Measurements from ENCODE around the gene LIAS. TPM values are rescaled to one million over a fixed set of nuclear protein-coding genes. Genes with fewer than 3 reads are reported as not detected.

Gene LIAS
- total and polyA plus RNA-seq, 10 of the 15 experiments (the other 5 are each of a cell fraction or from before 2014, with no cell fraction given): 17.9 to 32.3 (median 26.4) TPM

DNA sequence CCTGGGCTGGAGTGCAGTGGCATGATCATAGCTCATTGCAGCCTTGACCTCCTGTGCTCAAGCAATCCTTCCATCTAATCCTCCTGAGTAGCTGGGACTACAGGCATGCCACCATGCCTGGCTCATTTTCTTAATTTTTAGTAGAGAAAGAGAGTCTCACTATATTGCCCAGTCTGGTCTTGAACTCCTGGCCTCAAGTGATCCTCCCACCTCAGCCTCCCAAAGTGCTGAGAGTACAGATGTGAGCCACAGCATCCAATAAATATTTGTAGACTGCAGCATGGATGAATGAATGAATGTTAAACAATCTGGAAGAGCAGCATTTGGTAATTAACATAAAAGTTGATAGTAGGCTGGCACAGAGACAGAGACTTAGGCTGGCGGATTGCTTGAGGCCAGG is 32.1 kb upstream of the LIAS start:
- Histone ChIP-seq H3K36me3 (ENCODE audit: control insufficient read depth in 2 of 2, insufficient read depth in 2 of 2, low read length in 1 of 2) (no peaks in the 10 kb centered on the region), H3K4me1 (ENCODE audit: control insufficient read depth, insufficient read depth, low read length) (no peaks in the 10 kb centered on the region), H3K9ac (ENCODE audit: control insufficient read depth, insufficient read depth, low read length) (no peak overlapping the region), H2AFZ (ENCODE audit: control insufficient read depth, low read depth, low read length) (no peak overlapping the region), H3K27ac (ENCODE audit: control insufficient read depth, insufficient read depth) (no peak overlapping the region), H3K27me3 (replicated peaks in 1 of 2; ENCODE audit: control insufficient read depth in 2 of 2, insufficient read depth in 2 of 2, low read length in 1 of 2) (no peaks in the 10 kb centered on the region; a peak in 1 of 4 replicates), H4K20me1 (ENCODE audit: control insufficient read depth, insufficient read depth) (no peaks in the 10 kb centered on the region), H3K79me2 (ENCODE audit: control insufficient read depth, insufficient read depth, low read length) (no peaks in the 10 kb centered on the region), H3K9me3 (replicated peaks; ENCODE audit: control insufficient read depth, insufficient read depth, low read length) (no peaks in the 10 kb centered on the region), H3K4me2 (ENCODE audit: control insufficient read depth, insufficient read depth) (no peak overlapping the region), H3K4me3 (no peak overlapping the region)
- DNase-seq (ENCODE audit: low read depth, low spot score) (no peak), FAIRE-seq (no peak), ATAC-seq (no peak)
- intact Hi-C loops (cut with micrococcal nuclease; ENCODE audit: unreplicated experiment) (no loop called here), in situ Hi-C loops (cut with MboI) (loop anchor here (25.0 kb wide), 1 partner anchor 514 kb away; no protein-coding TSS in a partner anchor)
- ChIA-PET SMC1A (ENCODE audit: uncharacterized antibody, unreplicated experiment) (no interaction called here), RAD21 (ENCODE audit: unreplicated experiment) (interaction anchor here (0.7 kb wide), 1 partner anchor 542 kb away, joined by 3 read pairs; no protein-coding TSS in a partner anchor), POLR2A (no interaction called here), CTCF (interaction anchor here (2.5 kb wide), 1 partner anchor 10 kb away, joined by 7 read pairs; no protein-coding TSS in a partner anchor)
- no TSS peak for BruUV-seq (replicated peaks)
- no peak for TF ChIP-seq MYB (IDR thresholded peaks at IDR 0.05; ENCODE audit: borderline replicate concordance, low read depth, low read length)
- no peak for TF ChIP-seq GATAD2B (conservative IDR thresholded peaks at IDR 0.05; ENCODE audit: low read depth)
- TF ChIP-seq, protein P1, sequence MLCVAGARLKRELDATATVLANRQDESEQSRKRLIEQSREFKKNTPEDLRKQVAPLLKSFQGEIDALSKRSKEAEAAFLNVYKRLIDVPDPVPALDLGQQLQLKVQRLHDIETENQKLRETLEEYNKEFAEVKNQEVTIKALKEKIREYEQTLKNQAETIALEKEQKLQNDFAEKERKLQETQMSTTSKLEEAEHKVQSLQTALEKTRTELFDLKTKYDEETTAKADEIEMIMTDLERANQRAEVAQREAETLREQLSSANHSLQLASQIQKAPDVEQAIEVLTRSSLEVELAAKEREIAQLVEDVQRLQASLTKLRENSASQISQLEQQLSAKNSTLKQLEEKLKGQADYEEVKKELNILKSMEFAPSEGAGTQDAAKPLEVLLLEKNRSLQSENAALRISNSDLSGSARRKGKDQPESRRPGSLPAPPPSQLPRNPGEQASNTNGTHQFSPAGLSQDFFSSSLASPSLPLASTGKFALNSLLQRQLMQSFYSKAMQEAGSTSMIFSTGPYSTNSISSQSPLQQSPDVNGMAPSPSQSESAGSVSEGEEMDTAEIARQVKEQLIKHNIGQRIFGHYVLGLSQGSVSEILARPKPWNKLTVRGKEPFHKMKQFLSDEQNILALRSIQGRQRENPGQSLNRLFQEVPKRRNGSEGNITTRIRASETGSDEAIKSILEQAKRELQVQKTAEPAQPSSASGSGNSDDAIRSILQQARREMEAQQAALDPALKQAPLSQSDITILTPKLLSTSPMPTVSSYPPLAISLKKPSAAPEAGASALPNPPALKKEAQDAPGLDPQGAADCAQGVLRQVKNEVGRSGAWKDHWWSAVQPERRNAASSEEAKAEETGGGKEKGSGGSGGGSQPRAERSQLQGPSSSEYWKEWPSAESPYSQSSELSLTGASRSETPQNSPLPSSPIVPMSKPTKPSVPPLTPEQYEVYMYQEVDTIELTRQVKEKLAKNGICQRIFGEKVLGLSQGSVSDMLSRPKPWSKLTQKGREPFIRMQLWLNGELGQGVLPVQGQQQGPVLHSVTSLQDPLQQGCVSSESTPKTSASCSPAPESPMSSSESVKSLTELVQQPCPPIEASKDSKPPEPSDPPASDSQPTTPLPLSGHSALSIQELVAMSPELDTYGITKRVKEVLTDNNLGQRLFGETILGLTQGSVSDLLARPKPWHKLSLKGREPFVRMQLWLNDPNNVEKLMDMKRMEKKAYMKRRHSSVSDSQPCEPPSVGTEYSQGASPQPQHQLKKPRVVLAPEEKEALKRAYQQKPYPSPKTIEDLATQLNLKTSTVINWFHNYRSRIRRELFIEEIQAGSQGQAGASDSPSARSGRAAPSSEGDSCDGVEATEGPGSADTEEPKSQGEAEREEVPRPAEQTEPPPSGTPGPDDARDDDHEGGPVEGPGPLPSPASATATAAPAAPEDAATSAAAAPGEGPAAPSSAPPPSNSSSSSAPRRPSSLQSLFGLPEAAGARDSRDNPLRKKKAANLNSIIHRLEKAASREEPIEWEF (IDR thresholded peaks at IDR 0.05; ENCODE audit: insufficient replicate concordance, low read depth, low read length): no peak
- TF ChIP-seq, protein P2, sequence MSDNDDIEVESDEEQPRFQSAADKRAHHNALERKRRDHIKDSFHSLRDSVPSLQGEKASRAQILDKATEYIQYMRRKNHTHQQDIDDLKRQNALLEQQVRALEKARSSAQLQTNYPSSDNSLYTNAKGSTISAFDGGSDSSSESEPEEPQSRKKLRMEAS (IDR thresholded peaks at IDR 0.05; ENCODE audit: low read depth, low read length): no peak
- no peak for TF ChIP-seq ZSCAN29 (IDR thresholded peaks at IDR 0.05)
- TF ChIP-seq, protein P3, sequence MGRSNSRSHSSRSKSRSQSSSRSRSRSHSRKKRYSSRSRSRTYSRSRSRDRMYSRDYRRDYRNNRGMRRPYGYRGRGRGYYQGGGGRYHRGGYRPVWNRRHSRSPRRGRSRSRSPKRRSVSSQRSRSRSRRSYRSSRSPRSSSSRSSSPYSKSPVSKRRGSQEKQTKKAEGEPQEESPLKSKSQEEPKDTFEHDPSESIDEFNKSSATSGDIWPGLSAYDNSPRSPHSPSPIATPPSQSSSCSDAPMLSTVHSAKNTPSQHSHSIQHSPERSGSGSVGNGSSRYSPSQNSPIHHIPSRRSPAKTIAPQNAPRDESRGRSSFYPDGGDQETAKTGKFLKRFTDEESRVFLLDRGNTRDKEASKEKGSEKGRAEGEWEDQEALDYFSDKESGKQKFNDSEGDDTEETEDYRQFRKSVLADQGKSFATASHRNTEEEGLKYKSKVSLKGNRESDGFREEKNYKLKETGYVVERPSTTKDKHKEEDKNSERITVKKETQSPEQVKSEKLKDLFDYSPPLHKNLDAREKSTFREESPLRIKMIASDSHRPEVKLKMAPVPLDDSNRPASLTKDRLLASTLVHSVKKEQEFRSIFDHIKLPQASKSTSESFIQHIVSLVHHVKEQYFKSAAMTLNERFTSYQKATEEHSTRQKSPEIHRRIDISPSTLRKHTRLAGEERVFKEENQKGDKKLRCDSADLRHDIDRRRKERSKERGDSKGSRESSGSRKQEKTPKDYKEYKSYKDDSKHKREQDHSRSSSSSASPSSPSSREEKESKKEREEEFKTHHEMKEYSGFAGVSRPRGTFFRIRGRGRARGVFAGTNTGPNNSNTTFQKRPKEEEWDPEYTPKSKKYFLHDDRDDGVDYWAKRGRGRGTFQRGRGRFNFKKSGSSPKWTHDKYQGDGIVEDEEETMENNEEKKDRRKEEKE (IDR thresholded peaks at IDR 0.05): no peak
- TF ChIP-seq EP300 (IDR thresholded peaks at IDR 0.05; ENCODE audit: borderline replicate concordance in 1 of 2, control insufficient read depth in 1 of 2, low read depth in 2 of 2, low read length in 2 of 2): no peak
- TF ChIP-seq LARP7 (IDR thresholded peaks at IDR 0.05): no peak
- no peak for TF ChIP-seq RFX5 (IDR thresholded peaks at IDR 0.05; ENCODE audit: low read depth, low read length)
- TF ChIP-seq, protein P4, sequence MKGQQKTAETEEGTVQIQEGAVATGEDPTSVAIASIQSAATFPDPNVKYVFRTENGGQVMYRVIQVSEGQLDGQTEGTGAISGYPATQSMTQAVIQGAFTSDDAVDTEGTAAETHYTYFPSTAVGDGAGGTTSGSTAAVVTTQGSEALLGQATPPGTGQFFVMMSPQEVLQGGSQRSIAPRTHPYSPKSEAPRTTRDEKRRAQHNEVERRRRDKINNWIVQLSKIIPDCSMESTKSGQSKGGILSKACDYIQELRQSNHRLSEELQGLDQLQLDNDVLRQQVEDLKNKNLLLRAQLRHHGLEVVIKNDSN (IDR thresholded peaks at IDR 0.05; ENCODE audit: borderline replicate concordance, extremely low read length, insufficient read depth, low read depth, low read length): no peak
- no peak for TF ChIP-seq IKZF1 (conservative IDR thresholded peaks at IDR 0.05)
- TF ChIP-seq NR2F1 (conservative IDR thresholded peaks at IDR 0.05): no peak
- TF ChIP-seq ZNF384 (IDR thresholded peaks at IDR 0.05; ENCODE audit: borderline replicate concordance, low read depth, low read length): no peak
- TF ChIP-seq, protein P5, sequence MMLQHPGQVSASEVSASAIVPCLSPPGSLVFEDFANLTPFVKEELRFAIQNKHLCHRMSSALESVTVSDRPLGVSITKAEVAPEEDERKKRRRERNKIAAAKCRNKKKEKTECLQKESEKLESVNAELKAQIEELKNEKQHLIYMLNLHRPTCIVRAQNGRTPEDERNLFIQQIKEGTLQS (IDR thresholded peaks at IDR 0.05; ENCODE audit: borderline replicate concordance, extremely low read depth, low read depth, low read length): no peak
- no peak for TF ChIP-seq ZZZ3 (IDR thresholded peaks at IDR 0.05; ENCODE audit: control insufficient read depth, insufficient read length, low read depth)
- WGBS (ENCODE audit: insufficient coverage, insufficient replicate concordance, low lambda C conversion rate, missing lambda C conversion rate): 100% methylated on average over 1 of the region's 1 CpG

Data from GM12878 (cell line).